HUDEP-2 (cell line): ENCODE data around the gene TPP1.

Experiments
- DNase-seq, 76 experiments: peaks; one replicate each; lab custom pipeline; 2025; ENCODE audit not compliant: unreplicated experiment in 76 of 76; lab: John Stamatoyannopoulos, UW

Gene TPP1

GRCh38 chr11:6612213-6613041, 6.8 kb downstream of the TPP1 start, which contains the start of gene TAF10:
TAF10 (minus strand) TSS chr11:6612216; CDS start chr11:6612189, 27 bp downstream.
- DNase-seq: peak in 75 of 76 experiments; percentile 11 to 95 (median 88)

GRCh38 chr11:6611963-6612212, 7.3 kb downstream of the TPP1 start:
- no peak for DNase-seq

- DNase-seq: peak in 6 of 76 experiments; percentile 12 to 28 (median 12)
Observed at GRCh38 chr11:6611092-6611962, 7.9 kb downstream of the TPP1 start.

GRCh38 chr11:6610591-6610990, 8.6 kb downstream of the TPP1 start:
- DNase-seq: no peak

- no peak for DNase-seq
Observed at GRCh38 chr11:6609502-6610015, 9.7 kb downstream of the TPP1 start.

GRCh38 chr11:6608726-6609501, 10.3 kb downstream of the TPP1 start:
- DNase-seq: no peak

GRCh38 chr11:6608011-6608410, 11.2 kb downstream of the TPP1 start:
- no peak for DNase-seq

- no peak for DNase-seq
Observed at GRCh38 chr11:6607190-6607795, 11.9 kb downstream of the TPP1 start.

GRCh38 chr11:6606471-6607189, 12.6 kb downstream of the TPP1 start:
- peak in 58 of 76 experiments; percentile 6 to 78 (median 42) for DNase-seq

GRCh38 chr11:6604790-6605189, 14.4 kb downstream of the TPP1 start:
- DNase-seq: no peak

GRCh38 chr11:6604081-6604626, 15.1 kb downstream of the TPP1 start:
- peak in 45 of 76 experiments; percentile 5 to 53 (median 28) for DNase-seq

- DNase-seq: peak in 74 of 76 experiments; percentile 29 to 90 (median 77)
Observed at GRCh38 chr11:6603287-6604080, 15.7 kb downstream of the TPP1 start, which contains the start of the genes ILK and RRP8. ILK (plus strand) TSS chr11:6603774; CDS start chr11:6604272, 498 bp downstream. RRP8 (minus strand) TSS chr11:6603616; CDS start chr11:6603502, 114 bp downstream.

- no peak for DNase-seq
Observed at GRCh38 chr11:6602096-6602940, 16.9 kb downstream of the TPP1 start.

- DNase-seq: no peak
Observed at GRCh38 chr11:6601041-6601461, 18.2 kb downstream of the TPP1 start.

- DNase-seq: no peak
Observed at GRCh38 chr11:6599881-6600390, 19.3 kb downstream of the TPP1 start.

GRCh38 chr11:6599449-6599848, 19.8 kb downstream of the TPP1 start:
- DNase-seq: no peak

- no peak for DNase-seq
Observed at GRCh38 chr11:6598555-6598954, 20.7 kb downstream of the TPP1 start.
